HG03139 (cell line): ENCODE measurements around the gene PIK3R6.
"Not testable (repeated sequence)": the region's sequence is repeated elsewhere in the genome, so short reads cannot be mapped to it uniquely, and the experiment has no call there.

ENCODE experiments used
- ATAC-seq: cut with Tn5 transposase; IDR thresholded peaks from one replicate; pipeline ENCODE4 v1.9.1; 2021; ENCODE audit not compliant: unreplicated experiment

Gene PIK3R6

DNA sequence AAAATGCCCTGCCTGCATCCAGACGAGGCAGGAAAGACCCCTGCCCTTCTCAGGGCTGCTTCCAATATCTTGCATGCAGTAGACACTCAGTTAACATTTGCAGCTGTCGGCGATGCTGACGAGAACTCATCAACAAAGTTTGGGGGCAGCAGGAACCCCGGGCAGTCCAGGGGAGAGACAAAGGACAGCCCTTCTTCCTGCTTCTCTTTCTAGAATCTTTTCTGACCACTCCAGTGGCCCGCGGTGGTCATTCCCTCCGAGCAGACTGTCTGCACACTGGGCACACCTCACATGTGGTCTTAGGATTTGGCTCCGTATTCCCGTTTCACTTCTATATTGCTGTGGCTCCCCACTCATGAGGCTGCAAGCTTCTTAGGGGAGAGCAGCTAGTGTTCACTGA, 37.3 kb downstream of the PIK3R6 start:
- ATAC-seq: no peak

- no peak for ATAC-seq
These were observed 38.2 kb downstream of the PIK3R6 start for GRCh38 chr17:8829036-8829941.

GRCh38 chr17:8828517-8828875, 39.0 kb downstream of the PIK3R6 start:
- no peak for ATAC-seq

DNA sequence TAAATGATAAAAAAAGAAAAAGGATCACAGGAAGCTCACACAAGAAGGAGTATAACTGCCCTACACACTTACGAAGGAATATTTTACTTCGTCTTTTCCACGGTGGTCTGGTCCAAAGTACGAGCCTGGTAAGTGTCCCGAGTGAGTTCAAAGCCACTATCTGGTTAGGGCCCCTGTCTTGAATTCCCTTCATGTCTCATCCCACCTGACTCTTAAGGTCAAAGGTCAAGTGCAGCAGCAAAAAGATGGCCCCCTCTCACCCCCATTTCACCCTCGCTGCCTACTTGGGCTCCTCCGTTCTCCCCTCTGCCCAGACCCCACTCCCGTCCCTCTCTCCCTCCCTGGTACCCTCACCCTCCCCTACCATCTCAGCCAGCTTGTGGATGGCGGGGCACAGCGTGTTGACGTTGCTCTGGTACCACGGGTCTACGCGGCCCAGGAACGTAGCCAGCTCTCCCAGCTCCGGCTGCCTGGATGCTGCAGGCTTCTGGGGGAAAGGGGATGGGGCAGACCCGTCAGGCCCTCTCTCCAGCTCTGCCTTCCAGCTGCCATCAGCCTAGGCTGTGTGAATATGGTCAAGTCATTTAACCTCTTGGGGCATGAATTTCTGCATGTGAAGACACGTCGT, 40.6 kb downstream of the PIK3R6 start:
- no peak for ATAC-seq

- no peak for ATAC-seq
These were observed 41.7 kb downstream of the PIK3R6 start for GRCh38 chr17:8825802-8826201.

DNA sequence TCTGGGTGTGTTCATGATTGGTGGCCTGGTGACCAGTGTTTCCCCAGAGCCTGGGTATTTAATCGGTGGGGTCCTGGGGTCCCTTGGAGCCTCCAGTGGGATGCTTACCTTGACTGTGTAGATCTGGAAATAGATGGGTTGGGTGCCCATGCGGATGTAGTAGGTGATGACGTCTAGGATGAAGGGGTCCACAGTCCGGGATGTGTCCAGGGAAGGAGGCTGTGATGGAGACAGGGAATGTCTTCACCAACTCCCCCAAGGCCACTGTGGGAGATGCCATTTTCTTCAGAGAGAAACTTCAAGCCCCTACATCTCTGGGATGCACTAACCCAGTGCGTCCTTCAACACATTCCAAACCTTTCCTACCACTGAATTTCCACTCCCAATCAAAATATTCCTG, 44.2 kb downstream of the PIK3R6 start:
- ATAC-seq: no peak

- ATAC-seq: no peak
These were observed 45.0 kb downstream of the PIK3R6 start for GRCh38 chr17:8822401-8823035.

GRCh38 chr17:8821446-8822105, 45.9 kb downstream of the PIK3R6 start:
- no peak for ATAC-seq

GRCh38 chr17:8820311-8821010, 47.0 kb downstream of the PIK3R6 start:
- no peak for ATAC-seq

GRCh38 chr17:8818654-8819330, 48.7 kb downstream of the PIK3R6 start:
- ATAC-seq: no peak

DNA sequence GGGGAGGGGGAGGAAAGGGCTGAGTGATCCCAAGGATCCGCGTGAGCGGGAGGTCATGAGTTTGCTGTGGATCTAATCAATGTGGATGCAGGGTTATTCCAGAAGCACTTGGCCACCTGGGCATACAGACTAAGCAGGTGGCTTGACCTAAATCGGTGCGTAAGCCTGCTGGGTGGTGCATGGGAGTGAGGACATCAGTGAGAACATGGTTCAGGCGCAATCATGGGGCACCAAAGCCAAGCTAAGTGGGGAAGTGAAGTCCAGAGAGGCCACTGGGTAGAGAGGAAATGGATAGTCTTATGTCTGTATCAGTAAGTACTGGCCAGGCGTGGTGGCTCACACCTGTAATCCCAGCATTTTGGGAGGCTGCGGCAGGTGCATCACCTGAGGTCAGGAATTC, 49.4 kb downstream of the PIK3R6 start:
- no peak for ATAC-seq

- ATAC-seq: peak; percentile 82
These were observed 60.4 kb downstream of the PIK3R6 start for GRCh38 chr17:8806926-8807550.

DNA sequence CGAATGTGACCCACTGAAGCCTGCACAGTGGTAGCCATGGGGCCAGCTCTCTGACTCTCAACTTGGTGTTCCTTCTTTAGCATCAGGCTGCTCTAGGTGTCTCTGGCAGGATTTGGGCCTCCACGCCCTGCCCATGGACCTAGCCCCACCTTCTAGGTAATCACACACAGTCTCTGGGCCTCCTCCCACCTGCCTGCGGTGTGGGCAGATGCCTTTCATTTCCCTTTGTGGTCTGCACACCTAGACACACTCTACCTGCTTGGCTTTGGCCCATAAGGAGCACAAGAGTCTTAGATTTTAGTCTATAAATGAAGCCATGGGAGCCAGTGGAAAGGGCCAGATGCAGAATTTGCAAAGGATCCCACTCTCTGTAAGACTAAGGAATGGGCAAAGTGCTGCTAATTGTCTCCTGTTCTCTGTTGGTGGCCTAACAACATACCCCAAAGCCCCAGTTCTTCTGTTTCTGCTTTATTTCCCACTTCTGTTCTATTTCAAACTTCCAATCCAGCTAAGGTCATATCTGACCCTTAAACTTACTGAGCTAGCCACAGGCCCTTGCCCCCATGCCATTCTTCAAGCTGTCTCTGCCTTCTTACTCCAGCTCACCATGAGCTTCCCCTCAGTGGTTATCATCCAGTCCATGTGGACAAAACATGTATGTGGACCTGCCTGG, 61.1 kb downstream of the PIK3R6 start:
- no peak for ATAC-seq

DNA sequence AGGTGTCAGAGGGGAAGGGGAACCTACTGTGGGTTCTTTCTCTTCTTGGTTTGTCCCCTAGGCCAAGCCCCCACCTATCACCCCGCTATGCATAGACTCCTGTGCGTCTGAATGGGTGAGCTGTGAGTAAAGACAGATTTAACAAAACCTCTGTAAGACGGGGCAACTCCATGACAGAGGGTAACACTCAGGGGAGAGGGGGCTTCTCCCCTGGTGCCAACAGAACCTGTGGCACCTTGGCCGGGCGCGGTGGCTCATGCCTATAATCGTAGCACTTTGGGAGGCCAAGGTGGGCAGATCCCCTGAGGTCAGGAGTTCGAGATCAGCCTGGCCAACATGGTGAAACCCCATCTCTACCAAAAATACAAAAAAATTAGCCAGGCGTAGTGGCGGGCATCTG, 62.1 kb downstream of the PIK3R6 start:
- not testable (repeated sequence) for ATAC-seq

DNA sequence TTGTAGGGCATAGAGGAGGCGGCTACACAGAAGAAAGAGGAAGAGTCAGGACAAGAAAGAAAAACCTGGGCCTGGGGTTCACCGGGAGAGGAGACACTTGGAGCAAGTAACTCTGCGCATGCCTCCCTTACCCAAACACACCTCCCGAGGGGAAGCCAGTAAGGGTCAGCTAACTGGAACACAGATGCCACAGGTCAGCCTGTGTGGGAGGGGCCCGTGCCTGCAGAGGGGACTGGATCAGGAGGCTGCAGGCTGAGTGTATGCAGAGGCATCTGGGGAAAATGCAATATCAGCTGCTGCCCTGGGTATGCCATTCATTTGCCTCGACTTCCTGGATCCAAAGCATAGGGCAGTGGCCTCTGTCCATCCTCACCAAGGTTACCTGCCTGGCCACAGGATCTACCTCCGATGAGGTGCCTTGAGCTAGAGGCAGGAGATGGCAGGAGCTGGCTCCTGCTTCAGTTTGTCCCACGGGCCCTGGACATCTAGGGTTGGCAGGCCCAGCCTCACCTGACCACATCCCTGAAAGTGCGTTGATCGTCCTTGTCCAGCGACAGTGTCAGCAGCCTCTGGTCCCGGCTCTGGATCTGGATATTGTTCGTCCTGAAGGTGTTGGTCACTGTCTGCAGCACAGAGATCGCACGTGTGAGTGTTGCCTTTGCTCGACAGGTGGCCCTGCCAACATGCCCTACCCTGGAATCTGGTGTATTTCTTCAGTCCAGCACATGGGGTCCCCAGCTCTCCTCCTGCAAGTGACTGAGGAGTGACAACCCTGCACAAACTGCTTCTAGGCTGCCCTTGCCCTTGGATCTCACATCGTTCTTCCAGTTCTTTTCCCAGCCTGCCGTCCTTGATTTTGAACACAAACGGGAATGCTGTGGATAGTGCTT, 63.7 kb downstream of the PIK3R6 start:
- ATAC-seq: no peak

DNA sequence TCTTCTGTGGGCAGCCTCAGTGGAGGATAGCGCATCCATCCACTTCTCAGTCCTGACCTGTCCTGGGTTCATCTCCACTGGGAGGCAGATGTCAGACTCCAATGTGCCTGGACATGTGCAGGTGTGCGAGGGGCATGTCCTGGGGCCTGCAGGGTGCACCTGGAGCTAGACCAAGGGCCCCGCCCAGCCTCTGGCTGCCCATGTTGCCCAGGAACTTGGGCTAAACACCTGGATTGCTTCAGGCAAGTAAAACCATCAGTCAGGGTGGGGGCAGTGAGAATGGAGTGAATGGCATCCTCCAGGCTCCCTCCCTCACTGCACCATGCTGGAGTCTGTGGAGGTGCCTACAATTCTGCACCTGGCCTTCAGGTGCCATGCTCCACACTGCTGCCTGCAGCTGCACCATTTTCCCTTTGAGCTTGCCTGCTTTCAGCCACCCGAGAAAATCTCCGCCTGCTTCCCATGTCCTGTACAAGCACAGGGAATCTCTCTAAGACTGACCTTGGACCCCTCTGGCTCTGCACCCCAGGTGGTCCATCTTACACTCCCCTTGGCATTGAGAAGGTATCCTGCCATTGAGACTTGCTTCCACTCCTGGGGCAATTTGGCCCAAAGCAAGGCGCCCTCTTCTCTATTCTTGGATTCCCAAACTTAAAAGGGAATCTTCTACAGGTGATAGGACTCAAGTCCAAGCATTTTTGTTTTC, 66.2 kb downstream of the PIK3R6 start:
- no peak for ATAC-seq

GRCh38 chr17:8800656-8801055, 66.8 kb downstream of the PIK3R6 start:
- no peak for ATAC-seq
